ENCODE data around the gene CALCR.
A peak's percentile ranks its signal among the peaks of the same experiment; 100 is the strongest.
"Not testable (repeated sequence)": the region's sequence is repeated elsewhere in the genome, so short reads cannot be mapped to it uniquely, and the experiment has no call there.

The CALCR gene

GRCh38 chr7:93574646-93575554 lies at the start of gene CALCR:
Gene CALCR, minus strand, starts transcription at chr7:93574724. Its CDS starts 87,743 bp downstream, at chr7:93486981.
- no peak for DNase-seq

- DNase-seq, result no peak
Observed at GRCh38 chr7:93623816-93624215, 49.3 kb upstream of the CALCR start.

- peak; percentile 50 for DNase-seq
Observed at GRCh38 chr7:93622036-93623033, 47.8 kb upstream of the CALCR start.

GRCh38 chr7:93620864-93621263 lies 46.3 kb upstream of the CALCR start:
- no peak for DNase-seq

GRCh38 chr7:93620057-93620456 lies 45.5 kb upstream of the CALCR start:
- no peak for DNase-seq

GRCh38 chr7:93601363-93601762 lies 26.8 kb upstream of the CALCR start:
- DNase-seq, result no peak

- no peak for DNase-seq
Observed at GRCh38 chr7:93594250-93594649, 19.7 kb upstream of the CALCR start.

GRCh38 chr7:93592588-93593266 lies 18.2 kb upstream of the CALCR start:
- DNase-seq, result peak; percentile 41

- DNase-seq, result peak; percentile 13
Observed at GRCh38 chr7:93591224-93592050, 16.9 kb upstream of the CALCR start.

- DNase-seq, result not testable (repeated sequence)
Observed at GRCh38 chr7:93586479-93586865, 11.9 kb upstream of the CALCR start.

GRCh38 chr7:93585694-93586478 lies 11.4 kb upstream of the CALCR start:
- not testable (repeated sequence) for DNase-seq

GRCh38 chr7:93579431-93579830 lies 4.9 kb upstream of the CALCR start:
- no peak for DNase-seq

GRCh38 chr7:93578762-93579161 lies 4.2 kb upstream of the CALCR start:
- DNase-seq, result no peak

- DNase-seq, result no peak
Observed at GRCh38 chr7:93575555-93576399, 1.3 kb upstream of the CALCR start.

GRCh38 chr7:93574269-93574645 lies 267 bp downstream of the CALCR start:
- no peak for DNase-seq

GRCh38 chr7:93569189-93569588 lies 5.3 kb downstream of the CALCR start:
- no peak for DNase-seq

- DNase-seq, result no peak
Observed at GRCh38 chr7:93566876-93567275, 7.6 kb downstream of the CALCR start.

GRCh38 chr7:93563584-93563983 lies 10.9 kb downstream of the CALCR start:
- DNase-seq, result no peak

GRCh38 chr7:93562936-93563335 lies 11.6 kb downstream of the CALCR start:
- DNase-seq, result no peak

GRCh38 chr7:93562106-93562505 lies 12.4 kb downstream of the CALCR start:
- no peak for DNase-seq

Measured in NCI-H526 treated with DMSO at 0.1 percent for 48 hours (cell line).